Astrocyte (in vitro differentiated cells and primary cell): ENCODE results near the gene MTCH1. TPM values are rescaled to one million over a fixed set of nuclear protein-coding genes. Genes with fewer than 3 reads are reported as not detected.

Source experiments
- DNase-seq: peaks from one replicate; pipeline ENCODE4 v3.0.0-alpha.2; 2010; ENCODE audit warnings: low read depth
- FAIRE-seq: peaks from 2 replicates; lab custom pipeline; 2011; peaks lifted over from hg19 to GRCh38; lab: Jason Lieb, UNC
- H2AFZ ChIP-seq: 2 replicates; pipeline ENCODE4 v1.6.0; 2012; ENCODE audit warnings: low read depth, low read length, inconsistent platforms
- H3K27ac ChIP-seq: 2 replicates; pipeline ENCODE4 v1.5.1; 2011; ENCODE audit warnings: low read depth, low read length, inconsistent platforms
- H3K27me3 ChIP-seq: 2 replicates; pipeline ENCODE4 v1.6.0; 2011; ENCODE audit warnings: low read length, inconsistent platforms; ENCODE audit not compliant: insufficient read depth
- H3K36me3 ChIP-seq: 2 replicates; pipeline ENCODE4 v1.5.1; 2011; ENCODE audit warnings: low read length, inconsistent platforms; ENCODE audit not compliant: insufficient read depth
- H3K4me1 ChIP-seq: 2 replicates; pipeline ENCODE4 v1.5.1; 2011; ENCODE audit warnings: low read length, inconsistent platforms; ENCODE audit not compliant: insufficient read depth
- H3K4me2 ChIP-seq: 2 replicates; pipeline ENCODE4 v1.6.0; 2012; ENCODE audit warnings: low read length, inconsistent platforms
- H3K4me3 ChIP-seq: 2 replicates; pipeline ENCODE4 v1.5.1; 2011; ENCODE audit warnings: low read depth, mild to moderate bottlenecking, low read length, inconsistent platforms; ENCODE audit not compliant: insufficient read depth
- H3K79me2 ChIP-seq: 2 replicates; pipeline ENCODE4 v1.6.0; 2012; ENCODE audit warnings: mild to moderate bottlenecking, low read length, inconsistent platforms; ENCODE audit not compliant: insufficient read depth
- H3K9ac ChIP-seq: 2 replicates; pipeline ENCODE4 v1.6.0; 2012; ENCODE audit warnings: mild to moderate bottlenecking, low read length, inconsistent platforms
- H3K9me3 ChIP-seq: 2 replicates; pipeline ENCODE4 v1.5.1; 2012; ENCODE audit warnings: low read depth, mild to moderate bottlenecking, low read length, inconsistent platforms; ENCODE audit not compliant: insufficient read depth
- H4K20me1 ChIP-seq: 2 replicates; pipeline ENCODE4 v1.6.0; 2012; ENCODE audit warnings: low read length, inconsistent platforms; ENCODE audit not compliant: insufficient read depth
- H3K27ac Mint-ChIP-seq: one replicate; pipeline ENCODE4 v1.8.0; 2021; ENCODE audit warnings: mild to moderate bottlenecking, mixed read lengths; ENCODE audit not compliant: unreplicated experiment
- H3K27me3 Mint-ChIP-seq: one replicate; pipeline ENCODE4 v1.8.0; 2021; ENCODE audit warnings: low read depth, mixed read lengths; ENCODE audit not compliant: unreplicated experiment
- H3K36me3 Mint-ChIP-seq: one replicate; pipeline ENCODE4 v1.8.0; 2021; ENCODE audit warnings: low read depth, mixed read lengths; ENCODE audit not compliant: unreplicated experiment
- H3K4me1 Mint-ChIP-seq: one replicate; pipeline ENCODE4 v1.8.0; 2021; ENCODE audit warnings: low read depth, mixed read lengths; ENCODE audit not compliant: unreplicated experiment
- H3K4me3 Mint-ChIP-seq: one replicate; pipeline ENCODE4 v1.8.0; 2021; ENCODE audit warnings: mild to moderate bottlenecking, moderate library complexity, mixed read lengths; ENCODE audit not compliant: unreplicated experiment
- H3K9me3 Mint-ChIP-seq: one replicate; pipeline ENCODE4 v1.8.0; 2021; ENCODE audit warnings: mild to moderate bottlenecking, mixed read lengths; ENCODE audit not compliant: unreplicated experiment
- EZH2 ChIP-seq: IDR thresholded peaks from 2 replicates; pipeline ENCODE4 v1.6.1; 2012; ENCODE audit warnings: mild to moderate bottlenecking, low read length, inconsistent platforms; ENCODE audit not compliant: insufficient read depth
- total RNA-seq: library from RNA; stranded (reverse); gene quantifications from 2 replicates; pipeline ENCODE4 v1.2.1, GENCODE V29; 2021
- TF ChIP-seq, protein P1 (sequence below): IDR thresholded peaks from 2 replicates; pipeline ENCODE4 v1.5.1; 2011; ENCODE audit warnings: low read depth, mild to moderate bottlenecking, inconsistent platforms, low read length, moderate library complexity; ENCODE audit not compliant: insufficient read depth

Gene MTCH1
- total RNA-seq, 1 donor from 2014 or later: 311 TPM

DNA sequence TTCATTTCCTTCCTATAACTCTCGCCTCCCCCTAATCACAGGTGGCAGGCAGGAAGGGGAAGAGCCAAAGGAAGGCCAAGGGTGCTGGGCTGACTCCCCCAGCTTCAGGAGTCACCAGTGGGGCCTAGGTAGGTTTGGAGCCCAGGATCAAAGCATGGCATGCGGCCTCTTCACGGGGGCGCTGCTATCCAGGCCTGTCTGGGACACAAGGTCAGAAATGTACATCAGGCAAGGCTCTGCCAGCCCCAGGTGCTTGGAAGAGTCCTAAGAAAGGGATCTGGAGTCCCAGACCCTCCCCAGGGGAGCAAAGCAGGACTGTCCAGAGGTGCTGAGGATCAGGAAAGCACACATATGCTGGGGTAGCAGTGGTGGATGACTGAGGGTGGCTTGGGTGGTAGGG is 21.1 kb downstream of the MTCH1 start:
- Mint-ChIP-seq H3K4me1 (peaks cover 5% of the 10 kb centered on the region), H3K4me3 (no peak overlapping the region), H3K36me3 (peaks cover 15% of the 10 kb centered on the region), H3K27me3 (peaks cover 2% of the 10 kb centered on the region), H3K9me3 (no peaks in the 10 kb centered on the region), H3K27ac (no peak overlapping the region)
- H3K4me2 ChIP-seq: no peak overlapping the region
- no peak overlapping the region for H3K9ac ChIP-seq
- no peak overlapping the region for H2AFZ ChIP-seq
- H3K4me3 ChIP-seq: no peak overlapping the region
- H4K20me1 ChIP-seq: peaks cover 11% of the 10 kb centered on the region
- peaks cover 9% of the 10 kb centered on the region for H3K4me1 ChIP-seq
- H3K27ac ChIP-seq: no peak overlapping the region
- FAIRE-seq: no peak
- H3K9me3 ChIP-seq: no peaks in the 10 kb centered on the region
- no peak for TF ChIP-seq EZH2
- TF ChIP-seq, protein P1, sequence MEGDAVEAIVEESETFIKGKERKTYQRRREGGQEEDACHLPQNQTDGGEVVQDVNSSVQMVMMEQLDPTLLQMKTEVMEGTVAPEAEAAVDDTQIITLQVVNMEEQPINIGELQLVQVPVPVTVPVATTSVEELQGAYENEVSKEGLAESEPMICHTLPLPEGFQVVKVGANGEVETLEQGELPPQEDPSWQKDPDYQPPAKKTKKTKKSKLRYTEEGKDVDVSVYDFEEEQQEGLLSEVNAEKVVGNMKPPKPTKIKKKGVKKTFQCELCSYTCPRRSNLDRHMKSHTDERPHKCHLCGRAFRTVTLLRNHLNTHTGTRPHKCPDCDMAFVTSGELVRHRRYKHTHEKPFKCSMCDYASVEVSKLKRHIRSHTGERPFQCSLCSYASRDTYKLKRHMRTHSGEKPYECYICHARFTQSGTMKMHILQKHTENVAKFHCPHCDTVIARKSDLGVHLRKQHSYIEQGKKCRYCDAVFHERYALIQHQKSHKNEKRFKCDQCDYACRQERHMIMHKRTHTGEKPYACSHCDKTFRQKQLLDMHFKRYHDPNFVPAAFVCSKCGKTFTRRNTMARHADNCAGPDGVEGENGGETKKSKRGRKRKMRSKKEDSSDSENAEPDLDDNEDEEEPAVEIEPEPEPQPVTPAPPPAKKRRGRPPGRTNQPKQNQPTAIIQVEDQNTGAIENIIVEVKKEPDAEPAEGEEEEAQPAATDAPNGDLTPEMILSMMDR: no peak
- no peak for DNase-seq
- peaks cover 20% of the 10 kb centered on the region for H3K36me3 ChIP-seq
- H3K27me3 ChIP-seq: no peaks in the 10 kb centered on the region
- H3K79me2 ChIP-seq: no peaks in the 10 kb centered on the region

DNA sequence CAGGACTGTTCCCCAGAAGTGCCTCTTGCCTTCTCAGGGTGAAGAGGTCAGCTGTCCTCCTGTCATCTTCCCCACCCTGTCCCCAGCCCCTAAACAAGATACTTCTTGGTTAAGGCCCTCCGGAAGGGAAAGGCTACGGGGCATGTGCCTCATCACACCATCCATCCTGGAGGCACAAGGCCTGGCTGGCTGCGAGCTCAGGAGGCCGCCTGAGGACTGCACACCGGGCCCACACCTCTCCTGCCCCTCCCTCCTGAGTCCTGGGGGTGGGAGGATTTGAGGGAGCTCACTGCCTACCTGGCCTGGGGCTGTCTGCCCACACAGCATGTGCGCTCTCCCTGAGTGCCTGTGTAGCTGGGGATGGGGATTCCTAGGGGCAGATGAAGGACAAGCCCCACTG is 21.6 kb downstream of the MTCH1 start:
- no peak overlapping the region for H3K27ac Mint-ChIP-seq
- no peaks in the 10 kb centered on the region for H3K9me3 Mint-ChIP-seq
- DNase-seq (no peak), FAIRE-seq (no peak)
- no peak overlapping the region for H3K4me3 ChIP-seq
- H3K4me3 Mint-ChIP-seq: no peak overlapping the region
- H3K27me3 Mint-ChIP-seq: peaks cover 2% of the 10 kb centered on the region
- H3K79me2 ChIP-seq: no peaks in the 10 kb centered on the region
- peaks cover 11% of the 10 kb centered on the region for H3K4me1 ChIP-seq
- no peak overlapping the region for H3K27ac ChIP-seq
- H3K27me3 ChIP-seq: no peaks in the 10 kb centered on the region
- no peak overlapping the region for H3K4me2 ChIP-seq
- no peak overlapping the region for H2AFZ ChIP-seq
- H3K9ac ChIP-seq: no peak overlapping the region
- TF ChIP-seq, protein P1: no peak
- TF ChIP-seq EZH2: no peak
- H3K4me1 Mint-ChIP-seq: peaks cover 6% of the 10 kb centered on the region
- peaks cover 8% of the 10 kb centered on the region for H4K20me1 ChIP-seq
- no peaks in the 10 kb centered on the region for H3K9me3 ChIP-seq
- peaks cover 14% of the 10 kb centered on the region for H3K36me3 ChIP-seq
- peaks cover 13% of the 10 kb centered on the region for H3K36me3 Mint-ChIP-seq

DNA sequence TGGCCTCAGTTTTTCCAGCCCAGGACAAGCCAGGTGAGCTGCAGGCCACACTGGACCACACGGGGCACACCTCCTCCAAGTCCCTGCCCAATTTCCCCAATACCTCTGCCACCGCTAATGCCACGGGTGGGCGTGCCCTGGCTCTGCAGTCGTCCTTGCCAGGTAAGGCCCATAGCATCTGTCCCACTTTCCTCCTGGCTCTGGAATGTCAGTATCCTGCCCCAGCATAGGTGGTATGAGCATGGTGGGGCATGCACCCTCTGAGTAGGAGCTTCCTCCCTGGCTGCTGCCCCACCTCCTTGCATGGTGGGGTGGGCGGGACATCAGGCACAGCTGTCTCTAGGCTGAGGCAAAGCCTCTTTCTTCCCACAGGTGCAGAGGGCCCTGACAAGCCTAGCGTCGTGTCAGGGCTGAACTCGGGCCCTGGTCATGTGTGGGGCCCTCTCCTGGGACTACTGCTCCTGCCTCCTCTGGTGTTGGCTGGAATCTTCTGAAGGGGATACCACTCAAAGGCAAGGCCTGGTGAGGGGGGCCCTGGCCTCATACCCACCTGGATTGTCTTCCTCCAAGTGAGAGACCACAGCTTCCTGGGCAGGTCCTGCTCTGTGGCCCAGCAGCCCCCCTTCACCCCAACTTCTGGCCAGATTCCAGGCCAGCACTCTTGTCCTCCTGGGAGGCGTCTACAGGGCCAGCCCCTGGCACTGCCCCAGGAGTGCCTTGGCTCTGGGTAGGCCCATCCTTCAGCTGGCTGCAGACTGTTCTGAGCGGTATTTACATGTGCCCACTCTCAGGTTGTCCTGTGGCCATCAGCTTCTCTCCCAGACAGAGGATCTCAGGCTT is 22.3 kb downstream of the MTCH1 start:
- peaks cover 12% of the 10 kb centered on the region for H3K36me3 Mint-ChIP-seq
- H3K4me1 Mint-ChIP-seq: peaks cover 6% of the 10 kb centered on the region
- H4K20me1 ChIP-seq: peaks cover 3% of the 10 kb centered on the region
- no peaks in the 10 kb centered on the region for H3K9me3 ChIP-seq
- H3K4me3 ChIP-seq: no peak overlapping the region
- no peak overlapping the region for H2AFZ ChIP-seq
- peaks cover 2% of the 10 kb centered on the region for H3K27me3 Mint-ChIP-seq
- H3K9me3 Mint-ChIP-seq: no peaks in the 10 kb centered on the region
- no peak for DNase-seq
- no peak for FAIRE-seq
- H3K4me2 ChIP-seq: no peak overlapping the region
- no peak overlapping the region for H3K27ac ChIP-seq
- no peaks in the 10 kb centered on the region for H3K79me2 ChIP-seq
- no peak overlapping the region for H3K4me3 Mint-ChIP-seq
- no peak overlapping the region for H3K9ac ChIP-seq
- H3K27me3 ChIP-seq: no peaks in the 10 kb centered on the region
- H3K27ac Mint-ChIP-seq: peak overlapping the region; percentile 41
- peaks cover 11% of the 10 kb centered on the region for H3K4me1 ChIP-seq
- peaks cover 14% of the 10 kb centered on the region for H3K36me3 ChIP-seq
- no peak for TF ChIP-seq EZH2
- TF ChIP-seq, protein P1: no peak
